DMS114 treated with DMSO at 0.1 percent for 48 hours (cell line): Measurements from ENCODE around the gene GH1.
"Not testable (repeated sequence)": the region's sequence is repeated elsewhere in the genome, so short reads cannot be mapped to it uniquely, and the experiment has no call there.

ENCODE experiments used
- DNase-seq: peaks from one replicate; lab custom pipeline; 2025; ENCODE audit not compliant: unreplicated experiment; lab: John Stamatoyannopoulos, UW

GH1 gene

GRCh38 chr17:63927464-63928171 is 9.0 kb upstream of the GH1 start:
- no peak for DNase-seq

GRCh38 chr17:63926164-63926563 is 7.5 kb upstream of the GH1 start:
- DNase-seq, result no peak

- no peak for DNase-seq
Measured at GRCh38 chr17:63925615-63926014, 7.0 kb upstream of the GH1 start.

GRCh38 chr17:63922402-63922801 is 3.8 kb upstream of the GH1 start:
- DNase-seq, result not testable (repeated sequence)

- not testable (repeated sequence) for DNase-seq
Measured at GRCh38 chr17:63920779-63921178, 2.1 kb upstream of the GH1 start.

GRCh38 chr17:63920050-63920449 is 1.4 kb upstream of the GH1 start:
- DNase-seq, result not testable (repeated sequence)

- no peak for DNase-seq
Measured at GRCh38 chr17:63919311-63919723, 678 bp upstream of the GH1 start.

GRCh38 chr17:63918305-63918704 is 334 bp downstream of the GH1 start:
- DNase-seq, result no peak

- DNase-seq, result no peak
Measured at GRCh38 chr17:63917646-63918045, 993 bp downstream of the GH1 start.

- DNase-seq, result not testable (repeated sequence)
Measured at GRCh38 chr17:63917206-63917605, 1.4 kb downstream of the GH1 start.

- no peak for DNase-seq
Measured at GRCh38 chr17:63916566-63917185, 2.0 kb downstream of the GH1 start.

GRCh38 chr17:63915753-63916152 is 2.9 kb downstream of the GH1 start:
- DNase-seq, result not testable (repeated sequence)

- DNase-seq, result no peak
Measured at GRCh38 chr17:63914471-63914870, 4.2 kb downstream of the GH1 start.

GRCh38 chr17:63911657-63912100 is 7.0 kb downstream of the GH1 start:
- DNase-seq, result no peak

GRCh38 chr17:63911041-63911635 is 7.5 kb downstream of the GH1 start, which contains the start of gene CSHL1:
CSHL1 (minus strand) TSS chr17:63911258; CDS start chr17:63911196, 62 bp downstream.
- DNase-seq, result no peak

GRCh38 chr17:63910096-63910495 is 8.5 kb downstream of the GH1 start:
- no peak for DNase-seq

- not testable (repeated sequence) for DNase-seq
Measured at GRCh38 chr17:63909586-63909985, 9.1 kb downstream of the GH1 start.

- DNase-seq, result not testable (repeated sequence)
Measured at GRCh38 chr17:63907161-63907778, 11.4 kb downstream of the GH1 start.

GRCh38 chr17:63904796-63905195 is 13.8 kb downstream of the GH1 start:
- not testable (repeated sequence) for DNase-seq

GRCh38 chr17:63903787-63904201 is 14.8 kb downstream of the GH1 start:
- DNase-seq, result not testable (repeated sequence)

- not testable (repeated sequence) for DNase-seq
Measured at GRCh38 chr17:63901971-63902370, 16.7 kb downstream of the GH1 start.
